ENCODE data around the gene PLEKHA1.

The PLEKHA1 gene

DNA sequence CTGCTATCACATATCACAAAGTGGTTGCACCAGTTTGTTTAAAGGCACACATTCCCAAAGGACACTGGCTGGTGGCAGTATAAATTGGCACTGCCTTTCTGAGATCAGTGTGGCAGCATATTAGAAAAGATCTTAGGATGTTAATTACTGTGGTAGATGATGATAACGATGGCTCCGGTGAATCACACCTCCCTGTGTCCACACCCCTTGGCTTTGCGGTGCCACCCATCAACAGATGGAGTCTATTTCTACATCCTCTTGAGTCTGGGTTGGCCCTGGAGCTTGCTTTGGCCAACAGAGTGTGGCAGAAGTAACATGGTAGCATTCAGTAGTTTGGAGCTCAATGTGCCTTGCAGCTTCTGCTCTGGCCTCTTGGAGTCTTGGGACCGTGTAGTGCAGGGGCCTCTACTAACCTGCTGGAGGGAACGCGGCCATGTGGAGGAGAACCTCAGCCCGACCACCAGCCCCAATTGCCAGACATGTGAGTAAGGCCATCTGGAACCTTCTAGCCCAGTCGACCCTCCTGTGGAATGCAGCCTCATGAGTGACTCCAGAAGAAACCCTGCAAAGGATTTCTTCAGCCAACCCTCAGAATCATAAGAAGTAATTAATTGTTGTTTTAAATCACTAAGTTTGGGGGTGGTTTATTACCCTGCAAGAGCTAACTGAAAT lies 27.2 kb upstream of the PLEKHA1 start:
- no peak for DNase-seq

DNA sequence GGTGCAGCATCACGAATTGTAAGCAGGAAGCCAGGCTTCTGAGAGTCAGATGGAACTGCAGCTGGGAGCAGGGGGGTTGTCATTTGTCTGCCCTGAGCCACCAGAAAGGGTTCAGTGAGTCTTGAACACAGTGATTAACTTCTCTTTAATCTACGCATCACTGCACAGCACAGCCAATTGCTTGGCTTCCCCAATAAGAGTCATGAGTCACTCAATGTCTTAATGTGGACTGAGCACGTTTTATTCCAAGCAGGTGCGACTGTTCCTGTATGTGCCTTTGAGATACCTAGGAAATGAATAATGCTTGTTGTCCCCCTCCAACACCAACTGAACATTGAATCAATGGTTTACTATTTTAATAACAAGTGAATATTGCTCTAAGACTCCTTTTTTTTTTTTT lies 26.0 kb upstream of the PLEKHA1 start:
- DNase-seq: no peak

DNA sequence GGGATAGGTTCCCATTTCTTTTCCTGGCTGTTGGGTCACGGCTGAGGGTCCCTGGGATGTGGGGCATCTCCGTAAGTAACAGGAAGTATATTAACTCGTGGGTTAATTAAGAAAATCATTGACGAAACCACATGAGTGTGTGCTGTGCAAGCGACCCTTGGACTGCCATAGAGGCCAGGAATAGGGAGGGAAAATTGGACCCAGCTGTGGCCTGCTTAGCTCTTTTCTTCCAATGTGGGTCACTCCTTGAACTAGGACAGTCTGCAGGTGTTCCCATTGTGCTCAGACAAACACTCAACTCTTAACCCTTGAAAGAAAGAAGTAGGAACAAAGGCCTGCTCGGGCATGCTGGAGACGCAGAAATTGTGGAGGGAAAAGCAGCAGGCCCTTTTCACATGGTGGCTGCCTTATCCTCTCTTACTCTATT lies 25.6 kb upstream of the PLEKHA1 start:
- no peak for DNase-seq

DNA sequence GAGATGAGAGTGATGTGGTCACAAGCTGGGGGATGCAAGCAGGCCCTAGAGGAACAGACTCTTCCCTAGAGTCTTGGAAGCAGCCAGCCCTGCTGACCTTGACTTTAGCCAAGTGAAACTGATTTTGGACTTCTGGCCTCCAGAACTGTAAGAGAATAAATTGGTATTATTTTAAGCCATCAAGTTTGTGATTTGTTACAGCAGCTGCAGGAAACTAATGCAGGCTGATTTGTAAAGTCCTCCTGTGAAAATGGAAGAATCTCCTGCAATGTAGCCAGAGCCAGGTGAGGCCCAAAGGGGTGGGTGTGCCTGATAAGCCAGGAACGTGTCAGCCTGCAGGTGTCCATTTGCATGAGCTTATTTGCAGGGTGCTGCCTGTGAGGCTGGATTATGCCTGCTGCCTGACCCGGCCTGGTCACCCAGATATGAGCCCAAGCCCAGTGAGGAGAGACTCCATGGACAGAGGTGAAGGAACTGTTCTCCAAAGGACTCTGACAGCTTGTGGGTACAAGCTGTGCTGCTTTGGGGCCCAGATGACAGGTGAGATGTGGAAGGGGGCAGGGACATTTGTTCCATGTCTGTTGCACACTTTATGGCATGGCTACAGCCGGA lies 24.6 kb upstream of the PLEKHA1 start:
- no peak for DNase-seq

DNA sequence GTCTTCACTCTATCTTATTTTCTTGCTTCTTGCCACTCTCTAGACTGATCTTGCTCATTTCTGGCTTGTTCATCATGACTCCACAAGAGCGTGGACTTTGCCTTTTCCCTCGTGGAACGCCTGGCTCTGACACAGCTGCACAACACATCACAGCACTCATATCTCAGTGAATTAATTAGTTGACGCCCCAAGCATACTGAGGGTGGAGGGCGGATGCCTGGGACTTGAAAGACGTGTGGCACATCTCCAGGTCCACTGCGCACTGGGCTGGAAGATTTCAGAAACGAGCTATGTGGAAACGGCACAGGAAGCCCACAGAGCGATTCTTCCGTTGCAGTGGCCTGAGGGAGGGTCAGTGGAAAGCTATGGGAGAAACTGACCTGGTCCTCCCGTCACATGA lies 23.6 kb upstream of the PLEKHA1 start:
- no peak for DNase-seq

DNA sequence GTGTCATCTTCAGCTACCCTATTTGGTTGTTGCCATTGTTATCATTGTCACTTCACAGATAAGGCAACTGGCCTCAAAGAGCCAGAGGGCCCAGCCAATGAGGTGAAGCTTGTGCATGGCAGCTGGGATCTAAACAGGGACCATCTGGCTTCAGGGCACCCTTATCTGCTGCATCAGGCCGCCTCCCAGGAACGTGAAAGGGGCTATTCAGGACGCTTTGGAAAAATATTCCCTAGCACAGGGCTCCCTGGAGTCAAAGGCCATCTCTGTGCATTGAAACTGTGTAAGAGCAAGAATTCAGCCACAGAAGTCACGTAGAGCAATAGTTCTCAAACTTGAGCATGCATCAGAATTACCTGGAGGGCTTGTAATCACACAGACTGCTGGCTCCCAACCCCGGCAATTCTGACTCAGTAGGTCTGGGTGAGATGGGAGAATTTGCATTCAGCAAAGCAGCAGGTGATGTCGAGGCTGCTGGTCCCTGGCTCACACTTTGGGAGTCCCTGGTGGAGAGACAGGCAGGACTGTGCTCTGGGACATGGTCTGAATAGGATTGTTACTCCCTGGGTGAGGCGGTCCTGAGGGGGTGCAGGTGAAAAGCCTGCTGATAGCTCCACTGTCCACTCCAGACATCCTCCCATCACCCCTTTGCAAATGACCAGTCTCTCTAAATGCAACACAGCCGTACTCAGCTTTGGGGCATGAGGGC lies 21.5 kb upstream of the PLEKHA1 start:
- DNase-seq: no peak

DNA sequence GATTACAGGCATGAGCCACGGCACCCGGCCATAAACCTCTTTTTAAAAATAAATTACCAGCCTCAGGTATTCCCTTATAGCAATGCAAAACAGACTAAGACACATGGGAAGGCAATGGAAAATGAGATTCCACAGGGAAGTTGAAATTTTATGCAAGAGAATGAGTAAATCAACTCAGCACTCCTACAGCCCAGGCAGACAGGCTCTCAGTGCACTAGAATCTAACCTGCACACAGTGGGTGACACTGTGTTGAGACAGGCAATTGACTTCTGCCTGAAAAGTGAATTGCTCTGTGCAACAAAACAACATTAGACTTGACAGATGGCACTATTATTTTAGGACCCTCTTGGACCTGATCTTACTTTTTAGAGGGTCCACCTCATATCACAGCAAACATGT lies 20.1 kb upstream of the PLEKHA1 start:
- no peak for DNase-seq

DNA sequence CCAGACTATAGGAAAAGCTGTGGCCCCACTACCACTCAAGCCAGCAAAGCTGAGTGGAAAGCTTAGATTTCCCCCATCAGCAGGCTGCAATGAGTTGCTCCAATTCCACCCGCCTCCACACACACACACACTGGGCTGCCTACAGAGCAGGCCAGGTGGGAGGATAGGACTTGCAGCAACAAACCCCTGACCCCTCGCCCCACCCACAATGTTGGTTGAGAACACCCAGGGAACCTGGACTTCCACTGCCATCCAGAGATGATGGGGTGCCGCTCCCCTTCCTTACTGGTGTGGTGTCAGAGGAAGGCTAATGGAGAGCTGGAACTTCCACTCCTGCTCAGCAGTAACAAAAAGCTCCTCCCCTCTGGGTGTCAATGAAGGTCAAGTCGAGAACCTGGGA lies 16.8 kb upstream of the PLEKHA1 start:
- DNase-seq: no peak

DNA sequence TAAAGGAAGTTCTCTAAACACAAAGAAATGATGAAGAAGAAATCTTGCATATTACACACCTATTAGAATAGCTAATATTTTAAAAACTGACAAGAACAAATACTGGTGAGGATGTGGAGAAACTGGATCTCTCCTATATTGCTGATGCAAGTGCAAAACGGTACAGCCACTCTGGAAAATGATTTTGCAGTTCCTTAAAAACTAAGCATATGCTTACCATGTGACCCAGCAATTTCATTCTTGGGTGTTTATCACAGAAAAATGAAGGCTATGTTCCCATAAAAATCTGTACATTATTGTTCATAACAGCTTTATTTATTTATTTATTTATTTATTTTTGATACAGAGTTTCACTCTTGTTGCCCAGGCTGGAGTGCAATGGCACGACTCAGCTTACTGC lies 14.9 kb upstream of the PLEKHA1 start:
- DNase-seq: no peak

DNA sequence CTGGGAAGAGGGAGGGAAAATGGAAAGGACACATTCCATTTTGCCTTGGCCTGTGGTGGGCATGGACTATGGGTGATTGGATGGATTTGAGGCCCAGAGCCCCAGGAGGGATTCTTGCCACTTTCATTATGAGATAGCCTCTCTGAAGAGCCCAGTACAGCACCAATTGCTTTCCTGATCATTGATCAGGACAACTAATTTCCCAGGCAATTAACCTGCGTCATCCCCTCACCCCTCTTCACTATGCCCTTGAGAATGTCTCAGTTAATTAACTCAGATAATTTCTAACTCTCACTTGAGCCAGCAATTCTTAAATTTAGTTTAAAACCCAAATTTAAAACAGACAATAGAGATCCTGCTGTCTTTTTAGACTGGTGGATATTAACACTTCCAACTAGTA lies 13.5 kb upstream of the PLEKHA1 start:
- DNase-seq: no peak

DNA sequence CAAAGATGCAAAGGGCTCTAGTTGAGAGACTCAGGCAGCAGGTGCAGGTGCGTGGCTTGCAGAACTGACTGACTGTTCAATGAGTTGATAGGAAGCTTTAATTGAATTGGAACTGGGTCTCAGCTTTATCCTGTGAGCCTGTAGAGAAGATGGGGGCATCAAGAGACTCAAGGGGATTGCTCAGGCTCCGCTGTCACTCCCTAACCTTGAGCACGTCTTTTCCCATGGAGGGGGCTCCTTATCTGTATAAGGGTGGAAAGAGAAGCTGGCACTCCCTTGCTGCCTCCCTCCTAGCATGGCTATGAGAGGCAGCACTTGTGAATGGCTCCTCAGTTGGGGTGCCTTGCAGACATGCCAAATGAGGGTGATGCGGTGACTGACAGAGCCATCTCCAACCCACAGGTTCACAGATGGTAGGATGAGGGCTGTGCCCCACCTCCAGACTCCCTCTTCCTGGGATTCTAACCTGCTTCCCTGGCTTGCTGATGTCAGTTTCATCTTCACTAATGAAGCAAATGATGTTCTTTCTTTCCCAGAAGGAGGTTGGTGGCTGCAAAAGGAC lies 12.4 kb upstream of the PLEKHA1 start:
- no peak for DNase-seq

DNA sequence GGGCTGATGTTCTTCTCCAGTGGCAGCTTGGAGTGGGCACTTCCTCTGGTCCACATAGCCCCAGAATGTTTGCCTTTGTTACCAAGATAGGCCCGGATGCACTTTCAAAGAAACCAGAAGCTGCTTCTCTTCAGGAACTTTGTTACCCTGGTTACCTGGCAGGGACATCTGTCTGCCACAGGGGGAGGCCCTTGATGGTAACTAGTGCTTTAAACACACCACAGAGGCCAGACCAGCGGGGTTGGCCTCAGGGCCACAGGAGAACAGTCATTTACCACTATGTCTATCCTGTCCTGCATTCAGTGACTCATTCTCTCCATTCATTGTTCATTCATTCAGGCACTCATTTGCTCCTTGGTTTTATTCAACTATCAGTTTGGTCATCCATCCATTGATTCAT lies 11.9 kb upstream of the PLEKHA1 start:
- DNase-seq: no peak

DNA sequence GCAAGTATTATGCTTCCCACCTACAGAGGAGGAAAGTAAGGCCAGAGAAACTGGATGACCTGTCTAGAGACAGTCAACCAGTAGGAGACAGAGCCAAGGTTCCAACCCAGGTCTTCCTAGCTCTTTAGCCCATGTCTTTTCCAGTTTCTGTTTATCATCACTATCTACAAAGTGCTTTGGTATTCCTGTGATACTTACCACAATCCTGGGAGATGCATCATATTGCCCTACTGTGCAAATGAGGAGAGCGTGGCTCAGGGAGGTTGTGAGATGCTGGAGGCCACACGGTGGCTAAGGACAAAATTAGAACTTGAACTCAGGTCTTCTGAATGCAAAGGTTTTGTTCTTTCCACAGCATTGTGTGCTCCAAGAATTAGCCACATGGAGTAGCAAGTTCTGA lies 11.2 kb upstream of the PLEKHA1 start:
- no peak for DNase-seq

DNA sequence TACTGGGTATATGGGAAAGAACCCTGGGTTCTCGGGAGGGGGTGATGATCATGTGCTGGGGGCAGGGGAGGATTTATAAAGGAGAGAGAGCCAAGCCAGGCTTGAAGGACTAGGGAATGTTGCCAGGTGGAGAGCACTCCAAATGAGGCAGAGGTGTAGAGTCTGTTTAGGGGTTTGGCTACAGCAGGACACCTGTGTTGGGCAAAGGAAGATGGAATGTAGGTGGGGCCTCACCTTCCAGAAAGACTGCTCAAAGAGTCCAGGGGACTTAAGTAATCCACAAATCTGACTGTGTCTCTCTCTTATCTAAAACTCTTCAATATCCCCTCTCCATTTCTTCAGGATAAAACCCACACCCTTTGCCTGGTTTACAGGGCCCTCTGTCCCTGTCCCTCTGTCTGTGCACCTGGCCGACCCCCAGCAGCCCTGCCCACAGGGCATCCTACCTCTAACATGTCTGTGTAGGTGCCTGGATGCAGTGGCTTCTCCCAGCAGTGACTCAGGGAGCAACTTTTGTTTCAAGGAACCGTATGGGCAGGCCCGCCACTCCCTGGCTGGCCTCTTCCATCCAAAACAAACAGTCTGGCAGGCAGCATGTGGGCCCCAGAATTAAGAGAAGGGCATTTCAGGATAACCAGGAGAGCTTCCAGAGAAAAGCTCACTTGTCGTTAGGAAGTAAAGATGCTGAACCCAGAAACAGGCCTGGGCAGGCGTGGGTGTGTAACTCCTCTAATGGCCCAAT lies 10.6 kb upstream of the PLEKHA1 start:
- DNase-seq: no peak

DNA sequence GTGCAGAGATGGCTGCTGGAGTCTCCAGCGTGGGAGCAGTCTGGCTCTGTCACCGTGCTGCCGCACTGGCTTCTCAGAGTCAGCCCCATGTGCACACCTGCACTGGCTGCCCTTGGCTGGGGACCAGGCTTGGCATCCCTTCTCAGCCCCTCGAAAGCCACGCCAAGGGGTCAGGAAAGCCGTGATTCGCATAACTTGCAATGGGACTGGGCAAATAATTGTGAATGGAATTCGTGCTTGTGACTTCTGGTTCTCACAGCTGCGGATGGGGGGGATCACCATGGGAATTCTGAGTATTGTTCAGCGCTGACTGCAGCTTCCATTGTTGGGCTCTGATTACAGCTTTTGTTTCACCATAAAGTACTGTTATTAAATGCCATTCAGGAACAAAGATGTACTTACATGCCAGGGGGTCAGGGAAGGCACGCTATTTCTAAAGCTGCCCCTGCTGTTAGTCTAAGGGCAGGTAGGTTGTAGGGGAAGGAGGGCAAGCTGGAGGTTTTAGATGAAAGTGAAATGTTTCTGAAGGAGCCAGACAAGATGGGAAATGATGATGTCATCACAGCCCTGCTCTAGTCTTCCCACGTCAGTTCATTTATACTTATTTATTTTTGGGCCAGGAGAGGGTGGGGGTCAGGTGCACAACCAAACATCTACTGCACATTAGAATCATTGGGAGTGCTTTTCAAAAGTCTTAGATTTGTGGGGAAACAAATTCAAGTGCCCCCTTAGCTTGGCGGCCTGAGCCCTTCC lies 5.8 kb upstream of the PLEKHA1 start:
- DNase-seq: no peak

DNA sequence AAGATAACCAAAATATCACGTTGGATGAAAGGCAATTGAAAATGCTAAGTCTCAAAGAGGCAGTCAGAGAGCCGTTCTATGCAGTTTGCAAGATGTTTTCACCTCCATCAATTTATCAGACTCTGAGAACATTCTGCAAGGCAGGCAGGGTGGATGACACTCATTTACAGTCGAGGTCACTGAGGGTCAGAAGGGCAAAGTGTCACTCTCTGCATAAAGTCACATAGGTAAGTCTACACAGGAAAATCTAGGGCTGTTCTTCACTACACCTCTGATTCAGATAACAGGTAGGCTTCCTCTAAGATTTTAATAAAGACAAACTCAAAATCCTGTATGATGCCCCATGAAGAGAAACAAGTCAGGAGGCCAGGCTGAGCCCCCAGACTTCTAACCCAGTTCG lies 1.4 kb upstream of the PLEKHA1 start:
- no peak for DNase-seq

DNA sequence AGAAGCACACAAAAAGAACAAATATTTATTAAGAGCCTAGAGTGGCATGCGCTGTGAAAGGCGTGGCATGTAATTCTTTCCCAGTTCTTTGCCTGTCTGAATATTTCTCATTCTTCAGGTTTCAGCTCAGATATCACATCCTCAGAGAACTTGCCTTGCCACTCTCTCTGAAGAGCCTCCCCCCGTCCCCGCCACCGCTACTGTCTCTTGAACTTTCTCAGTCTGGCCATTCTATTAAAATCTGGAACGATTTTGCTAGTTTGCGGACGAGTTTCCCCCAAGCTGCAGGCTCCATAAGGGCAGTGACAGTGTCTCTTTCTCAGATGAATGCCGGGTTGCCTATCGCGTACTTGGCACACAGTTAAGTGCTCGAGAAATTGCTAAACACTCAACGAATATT lies 787 bp upstream of the PLEKHA1 start:
- no peak for DNase-seq

DNA sequence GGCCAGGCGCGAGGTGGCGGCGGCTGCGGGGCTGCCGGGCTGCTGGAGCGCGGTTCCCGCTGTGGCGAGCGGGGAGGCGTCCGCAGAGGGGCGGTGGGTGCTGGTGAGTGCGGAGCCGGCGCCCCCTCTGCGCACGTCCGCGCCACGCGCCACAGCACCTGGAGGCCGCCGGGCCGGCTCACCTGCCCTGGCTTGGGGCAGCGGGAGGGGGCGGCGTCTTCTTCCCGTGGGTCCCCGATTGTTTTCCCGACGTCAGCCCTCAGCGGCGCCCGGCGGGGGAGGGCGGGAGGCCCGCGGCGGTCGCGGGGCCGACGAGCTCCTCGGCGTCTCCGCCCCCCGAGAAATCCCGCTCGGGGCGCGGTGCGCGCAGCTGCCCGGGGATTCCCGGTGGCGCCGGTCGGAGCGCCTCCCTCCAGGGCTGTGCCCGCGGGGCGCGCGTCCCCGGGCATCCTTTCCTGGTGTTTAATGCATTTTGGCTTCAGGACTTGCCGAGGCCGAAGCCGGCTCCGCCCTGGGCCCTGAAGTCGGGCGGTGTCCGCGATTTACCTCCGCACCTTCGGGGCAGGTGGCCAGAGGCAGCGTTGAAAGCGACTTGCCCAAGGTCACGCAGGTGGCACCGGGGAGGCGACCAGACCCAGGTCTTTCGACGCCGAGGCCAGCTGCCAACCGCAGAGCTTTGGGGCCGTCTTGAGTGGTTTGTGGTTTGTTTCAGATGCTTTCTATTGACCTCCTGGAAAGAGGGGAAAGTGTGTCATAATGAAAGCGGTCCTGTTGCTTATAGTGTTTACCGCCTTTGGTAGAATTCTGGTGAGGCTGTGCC lies 561 bp downstream of the PLEKHA1 start:
- DNase-seq: no peak

DNA sequence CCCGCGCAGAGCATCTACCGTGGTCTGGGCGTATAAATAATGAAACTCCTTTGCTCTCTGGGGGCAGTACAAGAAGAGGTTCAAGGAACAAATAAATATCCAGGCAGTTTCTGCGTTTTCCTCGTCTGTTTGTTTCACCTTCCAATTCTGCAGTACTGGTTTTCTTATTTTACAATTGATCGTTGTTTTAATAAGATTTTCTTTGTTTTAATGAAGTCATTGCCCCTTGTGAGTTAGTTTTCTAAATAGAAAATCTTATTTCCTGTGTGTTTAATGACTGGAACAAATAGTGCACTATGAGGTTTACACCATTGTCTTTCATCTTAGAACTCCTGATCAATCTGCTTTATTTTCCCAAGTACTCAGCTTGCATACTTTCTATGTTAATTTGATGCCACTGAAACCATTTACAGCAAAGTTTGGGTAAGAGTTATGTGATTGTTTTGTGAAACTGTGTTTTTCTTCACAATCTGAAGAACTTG lies 1.2 kb downstream of the PLEKHA1 start:
- DNase-seq: no peak

DNA sequence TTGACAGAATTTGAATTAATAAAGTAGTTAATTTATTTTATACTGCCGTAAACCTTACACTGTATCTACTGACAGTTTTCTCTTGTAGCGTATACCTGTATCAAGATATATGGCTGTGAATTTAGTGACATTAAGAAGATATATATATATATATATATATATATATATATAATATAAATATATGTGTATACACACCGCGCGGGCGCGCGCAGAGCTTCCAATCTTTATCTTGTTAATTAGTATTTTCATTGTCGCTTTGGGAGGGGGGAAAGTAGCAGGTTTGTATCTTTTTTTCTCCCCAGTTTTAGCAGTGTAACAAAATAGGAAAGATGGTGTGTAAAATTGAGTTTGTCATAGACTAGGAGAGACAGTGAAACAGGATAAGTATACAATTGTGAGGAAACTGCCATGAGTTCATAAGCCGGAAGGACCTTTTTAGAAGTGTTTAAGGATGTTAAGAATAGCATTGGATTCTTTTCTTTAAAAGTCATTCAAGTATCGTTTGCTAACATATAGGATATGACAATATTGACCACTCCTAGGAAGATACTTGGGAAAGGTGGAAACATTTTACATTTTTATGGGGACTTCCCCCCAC lies 2.0 kb downstream of the PLEKHA1 start:
- no peak for DNase-seq

DNA sequence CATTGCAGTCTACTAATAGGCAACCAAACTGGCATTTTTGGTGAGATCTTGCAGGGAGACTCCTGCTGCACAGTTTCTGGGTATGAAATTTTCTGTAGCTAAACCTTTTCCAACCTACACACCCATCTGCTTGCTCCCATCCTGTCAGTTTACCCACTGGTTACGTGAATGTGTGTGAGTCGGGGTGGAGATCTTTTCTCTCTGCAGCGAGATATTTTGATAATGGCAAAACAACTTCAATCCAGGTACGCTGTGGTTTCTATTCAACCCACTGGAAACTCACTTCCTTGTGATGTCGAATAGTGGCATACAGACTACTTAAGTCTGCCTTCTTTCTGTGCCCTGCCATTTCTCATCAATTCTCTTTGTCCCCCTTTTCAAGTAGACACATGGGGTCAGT lies 4.5 kb downstream of the PLEKHA1 start:
- no peak for DNase-seq

Data from NCI-H748 treated with DMSO at 0.1 percent for 48 hours (cell line).